ENCODE measurements around the gene CABP7. TPM values are rescaled to one million over a fixed set of nuclear protein-coding genes. Genes with fewer than 3 reads are reported as not detected.

CABP7 gene
- total and polyA plus RNA-seq, 2 of the 8 experiments (the other 6 are each of a cell fraction or from before 2014, with no cell fraction given): 0.20 to 0.36 TPM

DNA sequence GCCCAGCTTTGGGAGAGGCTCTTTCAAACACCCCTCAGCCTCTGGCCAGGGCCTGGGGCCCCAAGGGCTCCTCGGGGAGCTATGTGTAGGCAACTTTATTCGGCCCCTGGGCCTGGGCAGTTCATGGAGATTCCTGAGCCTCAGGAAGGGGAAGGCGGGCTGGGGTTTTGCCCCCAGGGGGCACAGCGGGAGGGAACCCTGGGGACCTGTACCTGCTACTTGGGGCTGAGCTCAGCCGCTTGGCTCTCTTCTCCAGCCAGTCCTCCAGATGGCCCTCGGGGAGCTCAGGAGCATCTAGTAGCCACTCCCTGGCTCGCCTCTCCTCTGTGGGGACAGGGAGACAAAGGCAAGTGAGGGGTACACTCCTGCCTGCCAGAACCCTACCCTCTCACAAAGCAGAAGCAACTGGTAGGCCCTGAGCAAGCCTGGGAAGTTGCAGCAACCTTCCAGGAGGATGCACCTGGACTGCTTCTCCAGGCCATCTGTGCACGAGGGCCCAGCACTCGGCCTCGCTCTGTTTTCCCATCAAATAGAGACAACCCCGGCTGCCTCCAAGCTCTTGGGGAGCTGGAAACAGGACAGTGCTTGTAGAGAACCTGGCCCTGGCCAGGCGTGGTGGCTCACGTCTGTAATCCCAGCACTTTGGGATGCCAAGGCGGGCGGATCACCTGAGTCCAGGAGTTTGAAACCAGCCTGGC, 18.5 kb downstream of the CABP7 start:
- WGBS, 2 experiments (ENCODE audit: extremely low coverage in 1 of 2, insufficient coverage in 1 of 2, insufficient read length in 1 of 2, insufficient replicate concordance in 2 of 2, low coverage in 1 of 2, low lambda C conversion rate in 2 of 2, missing lambda C conversion rate in 1 of 2): 94% methylated on average over 15 of the region's 15 CpGs; no CpG with 5 or more reads in 1 of the 2 experiments

More for the DNA sequence above, 18.5 kb downstream of the CABP7 start:
- Histone ChIP-seq H3K4ac (replicated peaks; ENCODE audit: insufficient read length, low read depth, low read length) (no peak overlapping the region), H3K27me3 (replicated peaks in 1 of 4; ENCODE audit: control insufficient read depth in 3 of 4, extremely low read depth in 1 of 4, insufficient read depth in 3 of 4, low read length in 3 of 4) (no peaks in the 10 kb centered on the region), H2BK120ac (replicated peaks; ENCODE audit: low read depth, low read length) (no peak overlapping the region), H2BK20ac (ENCODE audit: low read length) (no peak overlapping the region), H4K20me1 (replicated peaks in 1 of 2; ENCODE audit: control insufficient read depth in 1 of 2, insufficient read depth in 2 of 2, low read length in 2 of 2) (no peaks in the 10 kb centered on the region), H3K56ac (replicated peaks; ENCODE audit: insufficient read length, low read depth, low read length) (no peak overlapping the region), H3K79me2 (ENCODE audit: control insufficient read depth in 1 of 2, insufficient read depth in 2 of 2, low read length in 2 of 2) (no peaks in the 10 kb centered on the region), H3K9ac (replicated peaks in 1 of 4; ENCODE audit: extremely low read depth in 1 of 4, low read depth in 3 of 4, low read length in 3 of 4) (no peak overlapping the region), H4K8ac (ENCODE audit: extremely low read depth, insufficient read depth, low read length) (no peak overlapping the region; the same call in 1 of the 2 replicates), H3K18ac (ENCODE audit: extremely low read depth, low read length) (no peak overlapping the region), H3K4me1 (replicated peaks in 1 of 4; ENCODE audit: control insufficient read depth in 3 of 4, insufficient read depth in 4 of 4, low read length in 3 of 4) (peaks cover 0 to 12% (median 7%) of the 10 kb centered on the region in 4 experiments; a peak in 6 of 7 replicates), H2BK5ac (ENCODE audit: low read depth, low read length) (no peak overlapping the region), H3K9me3 (ENCODE audit: insufficient read depth in 2 of 2, low read depth in 1 of 2, low read length in 1 of 2) (no peaks in the 10 kb centered on the region), H2BK12ac (ENCODE audit: low read depth, low read length) (no peak overlapping the region), H2BK15ac (ENCODE audit: low read length) (no peak overlapping the region), H3K36me3 (ENCODE audit: control insufficient read depth in 2 of 4, insufficient read depth in 4 of 4, low read length in 3 of 4) (no peaks in the 10 kb centered on the region), H3K14ac (ENCODE audit: insufficient read length) (no peak overlapping the region), H4K91ac (replicated peaks; ENCODE audit: insufficient read length, low read length) (no peak overlapping the region), H3K4me3 (ENCODE audit: extremely low read depth in 1 of 4, insufficient read depth in 2 of 4, low read depth in 3 of 4, low read length in 4 of 4) (no peak overlapping the region), H2AFZ (ENCODE audit: low read length) (no peak overlapping the region), H3K27ac (ENCODE audit: low read depth, low read length) (no peak overlapping the region), H3K79me1 (ENCODE audit: low read depth, low read length) (no peaks in the 10 kb centered on the region; the same call in 1 of the 2 replicates), H4K5ac (ENCODE audit: insufficient read length, low read depth, low read length) (no peak overlapping the region), H3K23me2 (ENCODE audit: low read depth, low read length) (no peaks in the 10 kb centered on the region), H3K23ac (ENCODE audit: insufficient read length) (no peak overlapping the region), H3K4me2 (ENCODE audit: insufficient read depth in 1 of 2, low read depth in 2 of 2, low read length in 2 of 2) (no peak overlapping the region), H2AK5ac (ENCODE audit: low read depth, low read length) (no peak overlapping the region)
- DNase-seq (ENCODE audit: low read depth in 1 of 2, low spot score in 2 of 2) (no peak), FAIRE-seq (no peak)
- CTCF ChIA-PET (ENCODE audit: partially characterized antibody): interaction anchor here (0.5 to 2.0 kb wide), 10 partner anchors 15 to 294 kb away, joined by 3 to 6 read pairs (median 4); no protein-coding TSS in a partner anchor
- POLR2A ChIA-PET (ENCODE audit: partially characterized antibody): interaction anchor here (0.9 to 1.8 kb wide), 3 partner anchors 9 to 30 kb away, joined by 3 to 5 read pairs (median 4); no protein-coding TSS in a partner anchor
- TF ChIP-seq CBX8 (IDR thresholded peaks at IDR 0.05; ENCODE audit: borderline replicate concordance, low read depth, low read length): no peak
- no peak for TF ChIP-seq POLR2AphosphoS5 (IDR thresholded peaks at IDR 0.05; ENCODE audit: low read depth, low read length)
- no peak for TF ChIP-seq JUND (IDR thresholded peaks at IDR 0.05; ENCODE audit: low read length)

Measured in H1 (cell line).